NCI-H187 (cell line): ENCODE measurements around the gene IRX4.

Experiments
- DNase-seq, 2 experiments: peaks; one replicate each; lab custom pipeline; 2025; lab: John Stamatoyannopoulos, UW

IRX4 gene

GRCh38 chr5:1882337-1883119 is at the start of gene IRX4:
TSS of gene IRX4 (minus strand) at chr5:1882925. CDS start at chr5:1882647, 278 bp downstream.
- DNase-seq, result no peak

- DNase-seq, result no peak
These were observed 49.0 kb upstream of the IRX4 start for GRCh38 chr5:1931604-1932231.

GRCh38 chr5:1930880-1931603 is 48.3 kb upstream of the IRX4 start:
- DNase-seq, result no peak

- no peak for DNase-seq
These were observed 47.8 kb upstream of the IRX4 start for GRCh38 chr5:1930501-1930879.

GRCh38 chr5:1929108-1929991 is 46.6 kb upstream of the IRX4 start:
- DNase-seq, result no peak

GRCh38 chr5:1926471-1927341 is 44.0 kb upstream of the IRX4 start:
- DNase-seq, result no peak

- DNase-seq, result no peak
These were observed 43.3 kb upstream of the IRX4 start for GRCh38 chr5:1926071-1926440.

- no peak for DNase-seq
These were observed 42.7 kb upstream of the IRX4 start for GRCh38 chr5:1925111-1926070.

- no peak for DNase-seq
These were observed 41.0 kb upstream of the IRX4 start for GRCh38 chr5:1923766-1924165.

GRCh38 chr5:1923341-1923740 is 40.6 kb upstream of the IRX4 start:
- no peak for DNase-seq

GRCh38 chr5:1921711-1922110 is 39.0 kb upstream of the IRX4 start:
- no peak for DNase-seq

GRCh38 chr5:1919750-1920149 is 37.0 kb upstream of the IRX4 start:
- DNase-seq, result no peak

- no peak for DNase-seq
These were observed 36.5 kb upstream of the IRX4 start for GRCh38 chr5:1919209-1919566.

- no peak for DNase-seq
These were observed 35.9 kb upstream of the IRX4 start for GRCh38 chr5:1918488-1919208.

GRCh38 chr5:1917830-1918487 is 35.2 kb upstream of the IRX4 start:
- DNase-seq, result no peak

GRCh38 chr5:1916041-1917001 is 33.6 kb upstream of the IRX4 start:
- DNase-seq, result no peak

GRCh38 chr5:1915316-1915715 is 32.6 kb upstream of the IRX4 start:
- DNase-seq, result no peak

GRCh38 chr5:1914471-1914870 is 31.7 kb upstream of the IRX4 start:
- DNase-seq, result no peak
